Kidney (tissue), 14 donors: Measurements from ENCODE around the gene LDLRAD4. TPM values are rescaled to one million over a fixed set of nuclear protein-coding genes. Genes with fewer than 3 reads are reported as not detected.

Experiments
- DNase-seq, 5 donors: peaks; one replicate each; pipeline ENCODE4 v3.0.0-alpha.2; 2013 to 2020
- FAIRE-seq: peaks from 2 replicates; lab custom pipeline; 2012; peaks lifted over from hg19 to GRCh38; lab: Jason Lieb, UNC
- H3K27ac ChIP-seq, 2 donors: one replicate each; pipeline ENCODE4 v1.7.0; 2013; ENCODE audit warnings: low read depth in 2 of 2, low read length in 2 of 2, inconsistent platforms in 1 of 2
- H3K27me3 ChIP-seq: one replicate; pipeline ENCODE4 v1.7.1; 2013; ENCODE audit warnings: low read length, inconsistent platforms; ENCODE audit not compliant: control insufficient read depth, insufficient read depth
- H3K36me3 ChIP-seq, 3 donors: one replicate each; pipeline versions ENCODE4 v1.7.0 to v1.7.1; 2013; ENCODE audit warnings: low read length in 3 of 3, control low read depth in 1 of 3, inconsistent platforms in 1 of 3; ENCODE audit not compliant: insufficient read depth in 3 of 3, control insufficient read depth in 2 of 3
- H3K4me1 ChIP-seq, 3 donors: one replicate each; pipeline versions ENCODE4 v1.7.0 to v1.7.1; 2013; ENCODE audit warnings: low read length in 3 of 3, inconsistent platforms in 1 of 3, low read depth in 1 of 3; ENCODE audit not compliant: control insufficient read depth in 2 of 3, insufficient read depth in 2 of 3
- H3K4me3 ChIP-seq, 3 donors: one replicate each; pipeline versions ENCODE4 v1.7.0 to v1.8.1; 2013; ENCODE audit warnings: low read length in 3 of 3, control low read depth in 1 of 3, inconsistent platforms in 1 of 3
- H3K9ac ChIP-seq, 3 donors: one replicate each; pipeline versions ENCODE4 v1.7.0 to v1.7.1; 2013; ENCODE audit warnings: low read length in 3 of 3, control low read depth in 1 of 3, inconsistent platforms in 1 of 3
- H3K9me3 ChIP-seq, 3 donors: one replicate each; pipeline versions ENCODE4 v1.7.0 to v1.7.1; 2013; ENCODE audit warnings: low read length in 3 of 3, control low read depth in 1 of 3, inconsistent platforms in 1 of 3; ENCODE audit not compliant: control insufficient read depth in 2 of 3, insufficient read depth in 1 of 3
- CTCF ChIP-seq: IDR thresholded peaks from 3 replicates; pipeline ENCODE4 v1.5.1; 2012; ENCODE audit warnings: mild to moderate bottlenecking, moderate library complexity, borderline replicate concordance; ENCODE audit not compliant: insufficient read depth; ENCODE audit errors: extremely low read depth
- intact Hi-C: fragments of 100-400 bp; cut with DNase I; formaldehyde crosslinking; loops from one replicate; pipeline ENCODE4 v1.11.1; 2022
- polyA plus RNA-seq: library from polyadenylated mRNA; stranded (reverse); fragments of 350-450 nt; fragmentation: Illumina TruSeq; extraction: RNeasy Lipid Tissue Mini Kit (QIAGEN cat#74804); gene quantifications from one replicate; pipeline ENCODE4 v1.2.3, GENCODE V29; 2014; ENCODE audit warnings: low read depth, low replicate concordance; ENCODE audit not compliant: insufficient read depth
- total RNA-seq: library from RNA; stranded (reverse); fragmentation: NEBNext Ultra II Directional; extraction: Animal tissue kit (Norgen Biotek cat#: 25700); gene quantifications from one replicate; pipeline ENCODE4 v1.2.1, GENCODE V29; 2021
- donor health status: control.
- donor health status: control.
- donor health status: control.
- donor health status: control.
- donor health status: control.
- donor health status: DM: yes; HTN: yes; CAD: no.
- donor health status: Normal renal cell carcinoma (clear cell type).

Gene LDLRAD4
- total and polyA plus RNA-seq, 2 donors from 2014 or later, result 2.3 to 42.3 TPM

GRCh38 chr18:13353084-13353823 lies 134.7 kb downstream of the LDLRAD4 start:
- H3K9me3 ChIP-seq, result no peaks in the 10 kb centered on the region
- no peak overlapping the region for H3K9ac ChIP-seq
- FAIRE-seq, result no peak
- H3K36me3 ChIP-seq, result no peaks in the 10 kb centered on the region
- H3K4me1 ChIP-seq, result no peaks in the 10 kb centered on the region
- no peak for TF ChIP-seq CTCF
- no peak for DNase-seq
- H3K27me3 ChIP-seq, result no peaks in the 10 kb centered on the region
- H3K4me3 ChIP-seq, result no peak overlapping the region
- H3K27ac ChIP-seq, result no peak overlapping the region
- intact Hi-C loops, result no loop called here

- H3K27ac ChIP-seq, result no peak overlapping the region
- H3K27me3 ChIP-seq, result no peaks in the 10 kb centered on the region
- no peak overlapping the region for H3K4me3 ChIP-seq
- H3K36me3 ChIP-seq, result no peaks in the 10 kb centered on the region
- H3K4me1 ChIP-seq, result no peaks in the 10 kb centered on the region
- FAIRE-seq (no peak), DNase-seq (no peak)
- TF ChIP-seq CTCF, result no peak
- no peaks in the 10 kb centered on the region for H3K9me3 ChIP-seq
- no peak overlapping the region for H3K9ac ChIP-seq
- intact Hi-C loops, result no loop called here
Observed at GRCh38 chr18:13354402-13354801, 135.8 kb downstream of the LDLRAD4 start.

- Histone ChIP-seq H3K9me3 (no peaks in the 10 kb centered on the region), H3K4me1 (no peaks in the 10 kb centered on the region), H3K4me3 (no peak overlapping the region), H3K9ac (no peak overlapping the region), H3K27me3 (no peaks in the 10 kb centered on the region), H3K27ac (no peak overlapping the region), H3K36me3 (no peaks in the 10 kb centered on the region)
- FAIRE-seq, result no peak
- no peak for DNase-seq
- TF ChIP-seq CTCF, result no peak
- intact Hi-C loops, result no loop called here
Observed at GRCh38 chr18:13356032-13356431, 137.5 kb downstream of the LDLRAD4 start.
